Small intestine (tissue), 7 donors: ENCODE results near the gene AR. TPM values are rescaled to one million over a fixed set of nuclear protein-coding genes. Genes with fewer than 3 reads are reported as not detected.

Experiments used
- DNase-seq, 2 donors: peaks; one replicate each; pipeline versions ENCODE4 v3.0.0 to v3.0.0-alpha.2; 2013
- FAIRE-seq: peaks from 2 replicates; lab custom pipeline; 2012; peaks lifted over from hg19 to GRCh38; lab: Jason Lieb, UNC
- H3K27ac ChIP-seq, 3 donors: one replicate each; pipeline ENCODE4 v1.5.1; 2013; ENCODE audit warnings: low read length in 2 of 3, mild to moderate bottlenecking in 2 of 3, control low read depth in 1 of 3, inconsistent platforms in 1 of 3, low read depth in 1 of 3, moderate library complexity in 1 of 3
- H3K27me3 ChIP-seq, 3 donors: one replicate each; pipeline ENCODE4 v1.6.1; 2013; ENCODE audit warnings: low read length in 3 of 3, inconsistent platforms in 1 of 3; ENCODE audit not compliant: control insufficient read depth in 3 of 3, insufficient read depth in 3 of 3
- H3K36me3 ChIP-seq, 3 donors: one replicate each; pipeline ENCODE4 v1.6.1; 2013; ENCODE audit warnings: low read length in 3 of 3, inconsistent platforms in 1 of 3, low read depth in 1 of 3, mild to moderate bottlenecking in 1 of 3, moderate library complexity in 1 of 3; ENCODE audit not compliant: control insufficient read depth in 3 of 3, insufficient read depth in 2 of 3
- H3K4me1 ChIP-seq, 3 donors: one replicate each; pipeline ENCODE4 v1.6.1; 2013; ENCODE audit warnings: low read length in 2 of 3, inconsistent platforms in 1 of 3, low read depth in 1 of 3, mild to moderate bottlenecking in 1 of 3, moderate library complexity in 1 of 3; ENCODE audit not compliant: control insufficient read depth in 3 of 3, insufficient read depth in 2 of 3
- H3K4me3 ChIP-seq, 3 donors: one replicate each; pipeline ENCODE4 v1.5.1; 2013; ENCODE audit warnings: low read length in 3 of 3, control low read depth in 1 of 3, inconsistent platforms in 1 of 3, low read depth in 1 of 3, mild to moderate bottlenecking in 1 of 3, moderate library complexity in 1 of 3
- H3K9me3 ChIP-seq, 2 donors: one replicate each; pipeline ENCODE4 v1.6.1; 2013; ENCODE audit warnings: low read depth in 1 of 2, low read length in 1 of 2; ENCODE audit not compliant: control insufficient read depth in 2 of 2, insufficient read depth in 1 of 2
- WGBS, 3 donors: extraction: QIAGEN DNeasy Blood & Tissue Kit; methylation state at CpG; one replicate each; pipeline ENCODE4 v1.1.7; 2013; 5-methylcytosine and 5-hydroxymethylcytosine counted together
- polyA plus RNA-seq, 4 donors: library from polyadenylated mRNA; stranded (reverse) in 3 of 4; unstranded in 1 of 4; fragments of 200-250 nt in 3 of 4; fragments of 120-200 nt in 1 of 4; gene quantifications; one replicate each; pipeline versions ENCODE4 v1.2.1 to v1.2.3, GENCODE V29; 2013
- donor health status: healthy with polysubstance abuse.
- donor health status: control.
- donor health status: control.
- donor health status: Bipolar disorder and iron deficiency.
- donor health status: healthy.

The AR gene
- polyA plus RNA-seq, 4 donors = 0.62 to 0.66 TPM; not detected in 2

- Histone ChIP-seq H3K27me3 (no peaks in the 10 kb centered on the region), H3K9me3 (no peaks in the 10 kb centered on the region), H3K4me3 (no peak overlapping the region), H3K36me3 (no peaks in the 10 kb centered on the region), H3K4me1 (no peaks in the 10 kb centered on the region), H3K27ac (no peak overlapping the region)
- DNase-seq (no peak), FAIRE-seq (no peak)
- WGBS, 3 donors = 69 to 80% (median 73%) methylated on average over 2 of the region's 2 CpGs
These were observed 130.0 kb downstream of the AR start for GRCh38 chrX:67673741-67674274.

DNA sequence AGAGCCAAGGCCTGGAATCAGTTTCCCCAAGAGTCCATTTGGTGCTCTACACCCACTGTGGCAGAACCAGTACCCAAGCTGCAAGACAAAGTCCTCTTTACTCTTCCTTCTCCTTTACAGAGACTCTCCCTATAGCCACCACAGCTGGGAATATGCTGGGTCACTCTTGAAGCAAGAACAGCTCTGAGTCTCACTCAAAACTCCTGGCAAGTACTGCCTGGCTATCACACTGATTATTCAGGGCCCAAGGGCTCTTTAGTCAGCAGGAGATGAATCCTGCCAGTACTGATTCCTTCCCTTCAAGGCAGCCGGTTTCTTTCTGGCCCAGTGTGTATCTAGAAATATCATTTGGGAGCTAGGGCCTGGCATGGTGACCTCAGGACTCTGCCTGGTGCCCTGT is 130.9 kb downstream of the AR start:
- FAIRE-seq = no peak
- H3K27ac ChIP-seq = no peak overlapping the region
- 50 to 75% (median 74%) methylated on average over 1 of the region's 1 CpG for WGBS, 3 donors

GRCh38 chrX:67684136-67684535 is 140.3 kb downstream of the AR start:
- FAIRE-seq = no peak

More for the DNA sequence above, 130.9 kb downstream of the AR start:
- Histone ChIP-seq H3K4me3 (no peak overlapping the region), H3K4me1 (no peaks in the 10 kb centered on the region), H3K9me3 (no peaks in the 10 kb centered on the region), H3K27me3 (no peaks in the 10 kb centered on the region), H3K36me3 (no peaks in the 10 kb centered on the region)
- DNase-seq = no peak

DNA sequence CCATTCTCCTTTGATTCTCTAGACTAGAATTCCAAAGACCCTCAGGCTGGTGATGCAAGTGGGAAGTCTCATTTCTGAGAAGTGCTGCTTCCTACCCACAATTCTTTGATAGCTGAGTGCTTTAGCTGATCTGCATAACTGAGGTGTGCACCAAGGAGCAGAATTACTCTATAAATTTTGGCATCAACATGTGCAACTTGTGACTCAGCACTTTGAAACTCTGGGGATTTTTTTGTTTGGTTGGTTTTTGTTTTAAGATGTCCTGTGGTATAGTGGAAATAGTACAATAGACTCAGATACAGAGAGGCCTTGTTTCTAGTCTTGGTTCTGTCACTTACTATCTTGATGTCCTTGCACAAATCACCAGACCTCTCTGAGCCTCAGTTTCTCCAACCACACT is 148.4 kb downstream of the AR start:
- no peaks in the 10 kb centered on the region for H3K36me3 ChIP-seq
- H3K27ac ChIP-seq = no peak overlapping the region
- H3K4me3 ChIP-seq = no peak overlapping the region
- no peaks in the 10 kb centered on the region for H3K27me3 ChIP-seq
- no peaks in the 10 kb centered on the region for H3K9me3 ChIP-seq
- FAIRE-seq (no peak), DNase-seq (no peak)
- H3K4me1 ChIP-seq = no peaks in the 10 kb centered on the region

More at GRCh38 chrX:67684136-67684535, 140.3 kb downstream of the AR start:
- Histone ChIP-seq H3K27ac (no peak overlapping the region), H3K27me3 (no peaks in the 10 kb centered on the region), H3K4me1 (no peaks in the 10 kb centered on the region), H3K36me3 (no peaks in the 10 kb centered on the region), H3K9me3 (no peaks in the 10 kb centered on the region), H3K4me3 (no peak overlapping the region)
- no peak for DNase-seq
- 73 to 88% (median 82%) methylated on average over 4 of the region's 4 CpGs for WGBS, 3 donors

- no peak overlapping the region for H3K27ac ChIP-seq
- no peaks in the 10 kb centered on the region for H3K4me1 ChIP-seq
- FAIRE-seq (no peak), DNase-seq (no peak)
- no peaks in the 10 kb centered on the region for H3K36me3 ChIP-seq
- WGBS, 3 donors = 76 to 94% (median 91%) methylated on average over 1 of the region's 1 CpG
- H3K4me3 ChIP-seq = no peak overlapping the region
- no peaks in the 10 kb centered on the region for H3K27me3 ChIP-seq
- H3K9me3 ChIP-seq = no peaks in the 10 kb centered on the region
These were observed 150.1 kb downstream of the AR start for GRCh38 chrX:67693928-67694327.

- DNase-seq = no peak
- no peak for FAIRE-seq
- no peak overlapping the region for H3K27ac ChIP-seq
These were observed 153.6 kb downstream of the AR start for GRCh38 chrX:67697452-67697851.

DNA sequence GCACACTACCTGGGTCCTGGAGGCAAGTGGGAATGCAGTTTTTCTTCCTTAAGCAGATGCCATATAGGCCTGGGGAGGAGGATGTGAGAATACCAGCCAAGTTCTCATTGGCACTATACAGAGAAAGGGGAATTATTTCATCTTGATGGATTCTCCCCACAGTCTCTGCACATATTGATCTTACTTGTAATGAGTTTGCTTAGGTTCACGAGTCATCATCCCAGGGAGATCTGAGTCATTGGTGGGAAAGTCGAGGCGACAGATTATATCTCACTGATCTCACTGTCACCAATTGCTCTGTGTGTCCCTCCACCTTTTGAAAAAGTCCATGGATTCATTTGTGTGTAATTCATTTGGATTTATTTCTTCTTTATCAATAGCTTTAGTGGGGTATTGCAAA is 156.8 kb downstream of the AR start:
- WGBS, 3 donors = 41 to 72% (median 67%) methylated on average over 3 of the region's 3 CpGs
- DNase-seq (no peak), FAIRE-seq (no peak)
- Histone ChIP-seq H3K4me3 (no peak overlapping the region), H3K27me3 (no peaks in the 10 kb centered on the region), H3K4me1 (no peaks in the 10 kb centered on the region), H3K36me3 (no peaks in the 10 kb centered on the region), H3K9me3 (no peaks in the 10 kb centered on the region), H3K27ac (no peak overlapping the region)

More at GRCh38 chrX:67697452-67697851, 153.6 kb downstream of the AR start:
- Histone ChIP-seq H3K36me3 (no peaks in the 10 kb centered on the region), H3K4me3 (no peak overlapping the region), H3K4me1 (no peaks in the 10 kb centered on the region), H3K27me3 (no peaks in the 10 kb centered on the region), H3K9me3 (no peaks in the 10 kb centered on the region)

DNA sequence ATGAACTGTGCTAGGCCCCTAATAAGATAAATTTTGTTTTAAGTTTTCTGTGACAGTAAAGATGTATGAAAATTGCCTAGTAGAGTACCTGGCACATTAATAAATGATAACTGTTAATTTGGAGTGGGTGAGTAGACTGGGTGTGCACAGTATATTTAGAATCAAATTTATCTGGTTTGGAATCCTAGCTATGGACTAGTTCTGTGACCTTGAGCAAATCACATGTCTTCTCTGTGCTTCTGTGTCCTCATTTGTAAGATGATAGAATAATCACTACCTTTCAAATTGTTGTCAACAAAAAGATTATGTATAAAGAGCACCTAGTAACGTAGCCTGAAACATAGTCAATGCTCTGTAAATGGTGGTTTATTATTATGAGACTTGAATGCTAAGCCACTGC is 170.2 kb downstream of the AR start:
- H3K27ac ChIP-seq = no peak overlapping the region
- WGBS, 3 donors = 11 to 67% (median 48%) methylated on average over 1 of the region's 1 CpG
- no peak for DNase-seq
- no peak overlapping the region for H3K4me3 ChIP-seq
- peaks cover 0 to 8% of the 10 kb centered on the region in 2 donors for H3K9me3 ChIP-seq
- H3K36me3 ChIP-seq = no peaks in the 10 kb centered on the region
- no peaks in the 10 kb centered on the region for H3K27me3 ChIP-seq
- no peaks in the 10 kb centered on the region for H3K4me1 ChIP-seq
- FAIRE-seq = no peak

DNA sequence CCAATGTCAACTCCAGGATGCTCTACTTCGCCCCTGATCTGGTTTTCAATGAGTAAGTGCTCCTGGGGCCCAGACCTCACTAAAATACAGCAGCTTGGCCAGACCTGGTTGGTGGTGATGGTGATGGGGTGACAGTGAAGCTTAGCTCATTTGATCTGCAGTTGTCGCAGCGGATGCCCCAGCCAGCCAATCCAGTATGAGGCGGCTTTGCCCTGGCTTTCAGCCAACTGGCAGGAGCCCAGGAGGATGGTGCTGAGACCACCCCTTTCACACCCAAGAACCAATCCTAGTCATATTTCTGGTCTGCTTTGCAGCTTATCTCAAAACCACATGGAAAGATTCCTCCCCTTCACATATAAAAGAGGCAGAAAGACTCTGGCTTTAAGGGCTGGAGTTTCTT is 173.8 kb downstream of the AR start:
- H3K36me3 ChIP-seq = no peaks in the 10 kb centered on the region
- 86 to 96% (median 93%) methylated on average over 4 of the region's 4 CpGs for WGBS, 3 donors
- H3K9me3 ChIP-seq = no peaks in the 10 kb centered on the region
- no peak overlapping the region for H3K27ac ChIP-seq
- H3K4me3 ChIP-seq = no peak overlapping the region
- FAIRE-seq (no peak), DNase-seq (no peak)
- H3K27me3 ChIP-seq = no peaks in the 10 kb centered on the region
- H3K4me1 ChIP-seq = no peaks in the 10 kb centered on the region
